ENCODE data around the gene KLHL12. TPM values are rescaled to one million over a fixed set of nuclear protein-coding genes. Genes with fewer than 3 reads are reported as not detected.
A peak's percentile ranks its signal among the peaks of the same experiment; 100 is the strongest.

Gene KLHL12
- total RNA-seq, 1 donor from 2014 or later, result 24.0 TPM

- Mint-ChIP-seq H3K27me3 (ENCODE audit: low read depth) (no peaks in the 10 kb centered on the region), H3K36me3 (ENCODE audit: low read depth) (peaks cover 8% of the 10 kb centered on the region), H3K4me3 (ENCODE audit: unreplicated experiment) (no peak overlapping the region), H3K9me3 (ENCODE audit: low read depth) (no peaks in the 10 kb centered on the region), H3K27ac (ENCODE audit: unreplicated experiment) (no peak overlapping the region), H3K4me1 (ENCODE audit: low read depth) (peaks cover 34% of the 10 kb centered on the region)
- DNase-seq (ENCODE audit: low spot score), result no peak
- TF ChIP-seq CTCF (IDR thresholded peaks at IDR 0.05), result no peak
Observed at GRCh38 chr1:202961220-202961880, 34.3 kb upstream of the KLHL12 start.

- H3K9me3 Mint-ChIP-seq (ENCODE audit: low read depth), result no peaks in the 10 kb centered on the region
- peak overlapping the region; percentile 79 for H3K27ac Mint-ChIP-seq (ENCODE audit: unreplicated experiment)
- DNase-seq (ENCODE audit: low spot score), result no peak
- peaks cover 8% of the 10 kb centered on the region for H3K36me3 Mint-ChIP-seq (ENCODE audit: low read depth)
- TF ChIP-seq CTCF (IDR thresholded peaks at IDR 0.05), result no peak
- peaks cover 27% of the 10 kb centered on the region for H3K4me1 Mint-ChIP-seq (ENCODE audit: low read depth)
- H3K27me3 Mint-ChIP-seq (ENCODE audit: low read depth), result no peaks in the 10 kb centered on the region
- peak overlapping the region; percentile 74 for H3K4me3 Mint-ChIP-seq (ENCODE audit: unreplicated experiment)
Observed at GRCh38 chr1:202959276-202959620, 32.2 kb upstream of the KLHL12 start.

GRCh38 chr1:202958544-202959275, 31.7 kb upstream of the KLHL12 start:
- H3K9me3 Mint-ChIP-seq (ENCODE audit: low read depth), result no peaks in the 10 kb centered on the region
- no peak for DNase-seq (ENCODE audit: low spot score)
- peak overlapping the region; percentile 79 for H3K27ac Mint-ChIP-seq (ENCODE audit: unreplicated experiment)
- TF ChIP-seq CTCF (IDR thresholded peaks at IDR 0.05), result no peak
- no peaks in the 10 kb centered on the region for H3K27me3 Mint-ChIP-seq (ENCODE audit: low read depth)
- peak overlapping the region; percentile 74 for H3K4me3 Mint-ChIP-seq (ENCODE audit: unreplicated experiment)
- peaks cover 7% of the 10 kb centered on the region for H3K36me3 Mint-ChIP-seq (ENCODE audit: low read depth)
- peaks cover 31% of the 10 kb centered on the region for H3K4me1 Mint-ChIP-seq (ENCODE audit: low read depth)

- Mint-ChIP-seq H3K4me1 (ENCODE audit: low read depth) (peaks cover 31% of the 10 kb centered on the region), H3K9me3 (ENCODE audit: low read depth) (no peaks in the 10 kb centered on the region)
Observed at GRCh38 chr1:202957733-202958543, 30.9 kb upstream of the KLHL12 start, which contains the start of gene ADIPOR1. TSS of gene ADIPOR1 (minus strand) at chr1:202958312. CDS start at chr1:202951070, 7,242 bp downstream.

More at GRCh38 chr1:202957733-202958543, 30.9 kb upstream of the KLHL12 start, which contains the start of gene ADIPOR1:
- peak; percentile 95 for DNase-seq (ENCODE audit: low spot score)
- Mint-ChIP-seq H3K27me3 (ENCODE audit: low read depth) (no peaks in the 10 kb centered on the region), H3K4me3 (ENCODE audit: unreplicated experiment) (peak within 1 kb of the TSS; percentile 78), H3K36me3 (ENCODE audit: low read depth) (peaks cover 4% of the 10 kb centered on the region), H3K27ac (ENCODE audit: unreplicated experiment) (peak within 1 kb of the TSS; percentile 79)
- peak; percentile 34 for TF ChIP-seq CTCF (IDR thresholded peaks at IDR 0.05)
